Subcutaneous adipose tissue (tissue), 4 donors: ENCODE measurements around the gene ATG7. TPM values are rescaled to one million over a fixed set of nuclear protein-coding genes. Genes with fewer than 3 reads are reported as not detected.

Source experiments
- CTCF ChIP-seq: fragments of 450-650 bp; IDR thresholded peaks from one replicate; pipeline ENCODE4 v1.5.1; 2016; ENCODE audit warnings: low read depth, mild to moderate bottlenecking, control low read depth, antibody characterized with exemption, moderate library complexity
- total RNA-seq, 4 donors: library from RNA; depleted of rRNA; stranded (reverse); fragments of >200 nt; gene quantifications; one replicate each; pipeline ENCODE4 v1.1.0, GENCODE V29; 2016

ATG7 gene
- total RNA-seq, 4 donors from 2014 or later = 55.0 to 130 (median 87.5) TPM

- TF ChIP-seq CTCF = no peak
These were observed 161.9 kb downstream of the ATG7 start for GRCh38 chr3:11434017-11434526.

- no peak for TF ChIP-seq CTCF
These were observed 162.4 kb downstream of the ATG7 start for GRCh38 chr3:11434563-11435096.

- TF ChIP-seq CTCF = no peak
These were observed 163.4 kb downstream of the ATG7 start for GRCh38 chr3:11435440-11436165.

- TF ChIP-seq CTCF = no peak
These were observed 164.6 kb downstream of the ATG7 start for GRCh38 chr3:11436775-11437174.

- TF ChIP-seq CTCF = no peak
These were observed 165.3 kb downstream of the ATG7 start for GRCh38 chr3:11437506-11437905.

GRCh38 chr3:11438646-11439045, 166.4 kb downstream of the ATG7 start:
- no peak for TF ChIP-seq CTCF

GRCh38 chr3:11444404-11444803, 172.2 kb downstream of the ATG7 start:
- no peak for TF ChIP-seq CTCF
